ENCODE results near the gene MRPL52. TPM values are rescaled to one million over a fixed set of nuclear protein-coding genes. Genes with fewer than 3 reads are reported as not detected.

The MRPL52 gene
- total and polyA plus RNA-seq, 2 donors (not counting 3 experiments of a cell fraction or from before 2014, with no cell fraction given): 81.1 to 174 TPM

- Histone ChIP-seq H2AFZ (ENCODE audit: low read depth, low read length) (no peak overlapping the region), H3K4me3 (replicated peaks in 1 of 3; ENCODE audit: insufficient read depth in 1 of 3, low read depth in 1 of 3, low read length in 3 of 3) (no peak overlapping the region), H3K27ac (ENCODE audit: insufficient read depth, low read depth, low read length) (no peak overlapping the region), H3K79me2 (ENCODE audit: control insufficient read depth, insufficient read depth, low read length) (no peaks in the 10 kb centered on the region), H4K20me1 (replicated peaks; ENCODE audit: control insufficient read depth, extremely low read depth, insufficient read depth, low read length) (no peaks in the 10 kb centered on the region), H3K27me3 (ENCODE audit: control insufficient read depth in 2 of 2, insufficient read depth in 2 of 2, low read length in 2 of 2) (no peaks in the 10 kb centered on the region), H3K4me2 (ENCODE audit: insufficient read depth, low read length) (no peak overlapping the region), H3K4me1 (ENCODE audit: control insufficient read depth, extremely low read depth, insufficient read depth, low read length) (peaks cover 2% of the 10 kb centered on the region), H3K9ac (replicated peaks; ENCODE audit: extremely low read depth, insufficient read depth, low read length) (no peak overlapping the region), H3K9me3 (replicated peaks; ENCODE audit: control insufficient read depth, insufficient read depth, low read length) (no peaks in the 10 kb centered on the region), H3K9me1 (replicated peaks; ENCODE audit: control insufficient read depth, extremely low read depth, insufficient read depth, low read length) (no peaks in the 10 kb centered on the region), H3K36me3 (ENCODE audit: control insufficient read depth in 2 of 2, extremely low read depth in 1 of 2, insufficient read depth in 2 of 2, low read length in 2 of 2) (peaks cover 0 to 2% of the 10 kb centered on the region in 2 experiments)
- TF ChIP-seq CTCF (IDR thresholded peaks at IDR 0.05; ENCODE audit: extremely low read depth in 1 of 2, insufficient read depth in 1 of 2, low read depth in 1 of 2, low read length in 2 of 2) (no peak), MYC (IDR thresholded peaks at IDR 0.05; ENCODE audit: low read depth, low read length) (no peak), JUN (IDR thresholded peaks at IDR 0.05; ENCODE audit: borderline replicate concordance, insufficient read depth, insufficient read length, low read depth) (no peak), POLR2AphosphoS5 (IDR thresholded peaks at IDR 0.05; ENCODE audit: insufficient read depth, low read depth, low read length) (no peak), EZH2 (IDR thresholded peaks at IDR 0.05; ENCODE audit: borderline replicate concordance, low read depth, low read length, severe bottlenecking) (no peak), FOS (IDR thresholded peaks at IDR 0.05; ENCODE audit: borderline replicate concordance, insufficient read depth, low read length) (no peak), MAX (IDR thresholded peaks at IDR 0.05; ENCODE audit: insufficient read depth, insufficient read length) (no peak), GATA2 (IDR thresholded peaks at IDR 0.05; ENCODE audit: insufficient read depth, insufficient read length, low read depth, low read length) (no peak), POLR2A (IDR thresholded peaks at IDR 0.05; ENCODE audit: low read depth, low read length) (no peak)
- BruUV-seq (replicated peaks): no TSS peak
- DNase-seq (ENCODE audit: low read depth, low spot score) (no peak), FAIRE-seq (no peak)
- dilution Hi-C loops (cut with MboI; ENCODE audit: extremely low pct_ligation_motif_present, low sequenced_read_pairs) (no loop called here), intact Hi-C loops (cut with micrococcal nuclease) (no loop called here)
- POLR2A ChIA-PET: no interaction called here
- CTCF ChIA-PET: interaction anchor here (0.9 to 1.2 kb wide), 4 partner anchors 11 to 128 kb away, joined by 3 to 4 read pairs (median 3); no protein-coding TSS in a partner anchor
Observed at GRCh38 chr14:22780941-22781300, 48.8 kb upstream of the MRPL52 start.
